ENCODE data around the gene CRTAC1.

The CRTAC1 gene

GRCh38 chr10:97940534-97940933 lies 89.9 kb downstream of the CRTAC1 start:
- TF ChIP-seq POLR2AphosphoS5 (IDR thresholded peaks at IDR 0.05; ENCODE audit: low read depth) (no peak), SPI1 (IDR thresholded peaks at IDR 0.05; ENCODE audit: borderline replicate concordance, low read depth) (no peak), CTCF (IDR thresholded peaks at IDR 0.05; ENCODE audit: insufficient read depth, low read length) (no peak), GABPA (IDR thresholded peaks at IDR 0.05; ENCODE audit: low read depth) (no peak), REST (IDR thresholded peaks at IDR 0.05; ENCODE audit: insufficient replicate concordance, low read depth) (no peak)
- Histone ChIP-seq H3K4me3 (replicated peaks; ENCODE audit: insufficient read depth, low read length) (no peak overlapping the region), H3K27me3 (ENCODE audit: insufficient read depth, poor library complexity, severe bottlenecking) (no peaks in the 10 kb centered on the region), H3K27ac (replicated peaks) (no peak overlapping the region)
- no peak for DNase-seq (ENCODE audit: low read depth in 1 of 2, low spot score in 1 of 2)

GRCh38 chr10:97939446-97939990 lies 90.9 kb downstream of the CRTAC1 start:
- Histone ChIP-seq H3K27me3 (ENCODE audit: insufficient read depth, poor library complexity, severe bottlenecking) (no peaks in the 10 kb centered on the region), H3K27ac (replicated peaks) (no peak overlapping the region), H3K4me3 (replicated peaks; ENCODE audit: insufficient read depth, low read length) (no peak overlapping the region)
- DNase-seq (ENCODE audit: low read depth in 1 of 2, low spot score in 1 of 2): no peak
- no peak for TF ChIP-seq POLR2AphosphoS5 (IDR thresholded peaks at IDR 0.05; ENCODE audit: low read depth)
- TF ChIP-seq GABPA (IDR thresholded peaks at IDR 0.05; ENCODE audit: low read depth): no peak
- TF ChIP-seq REST (IDR thresholded peaks at IDR 0.05; ENCODE audit: insufficient replicate concordance, low read depth): no peak
- TF ChIP-seq SPI1 (IDR thresholded peaks at IDR 0.05; ENCODE audit: borderline replicate concordance, low read depth): peak; percentile 28; the same call in 1 of the 2 replicates

DNA sequence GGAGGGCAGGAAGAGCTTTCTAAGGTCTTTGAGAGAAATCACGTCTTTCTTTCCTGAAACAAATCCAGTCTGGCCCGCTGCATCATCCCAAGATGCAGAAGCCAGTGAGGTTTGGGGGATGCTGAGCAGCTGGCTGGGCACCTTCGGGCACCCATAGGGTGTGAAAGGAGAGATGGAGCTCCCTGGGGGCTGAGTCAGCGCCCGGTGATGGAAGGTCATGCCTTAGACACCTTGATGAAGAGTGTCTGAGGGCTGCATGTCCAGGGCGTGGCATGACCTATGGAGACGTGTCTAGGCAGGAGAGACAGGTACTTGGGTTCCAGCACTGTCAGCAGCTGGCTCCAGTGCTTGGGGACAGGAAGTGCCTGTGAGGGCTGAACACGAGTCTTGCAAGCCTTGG lies 92.5 kb downstream of the CRTAC1 start:
- TF ChIP-seq SPI1 (IDR thresholded peaks at IDR 0.05; ENCODE audit: borderline replicate concordance, low read depth): no peak
- TF ChIP-seq POLR2AphosphoS5 (IDR thresholded peaks at IDR 0.05; ENCODE audit: low read depth): no peak
- no peak for TF ChIP-seq CTCF (IDR thresholded peaks at IDR 0.05; ENCODE audit: insufficient read depth, low read length)
- Histone ChIP-seq H3K4me3 (replicated peaks; ENCODE audit: insufficient read depth, low read length) (no peak overlapping the region), H3K27ac (replicated peaks) (no peak overlapping the region), H3K27me3 (ENCODE audit: insufficient read depth, poor library complexity, severe bottlenecking) (no peaks in the 10 kb centered on the region)
- no peak for DNase-seq (ENCODE audit: low read depth in 1 of 2, low spot score in 1 of 2)

DNA sequence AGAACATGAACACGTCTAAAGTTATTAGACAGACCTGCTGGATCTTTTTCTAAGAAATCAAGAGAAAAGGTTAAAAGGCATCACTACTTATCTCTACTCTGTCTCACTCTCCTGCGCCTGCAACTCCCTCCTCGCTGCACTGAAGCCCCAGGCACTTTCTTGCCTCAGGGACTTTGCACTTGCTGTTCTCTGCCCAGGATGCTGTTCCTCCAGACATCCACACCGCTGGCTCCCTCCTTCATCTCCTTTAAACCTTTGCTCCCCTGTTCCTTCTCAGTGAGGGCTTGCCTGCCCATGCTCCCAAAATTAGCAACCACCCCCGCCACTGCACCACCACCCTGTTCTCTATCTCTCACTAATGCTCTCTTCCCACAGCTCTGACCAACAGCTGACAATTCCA lies 93.4 kb downstream of the CRTAC1 start:
- no peak for TF ChIP-seq CTCF (IDR thresholded peaks at IDR 0.05; ENCODE audit: insufficient read depth, low read length)
- no peak for TF ChIP-seq REST (IDR thresholded peaks at IDR 0.05; ENCODE audit: insufficient replicate concordance, low read depth)
- no peak for TF ChIP-seq POLR2AphosphoS5 (IDR thresholded peaks at IDR 0.05; ENCODE audit: low read depth)
- TF ChIP-seq GABPA (IDR thresholded peaks at IDR 0.05; ENCODE audit: low read depth): no peak
- no peak for TF ChIP-seq SPI1 (IDR thresholded peaks at IDR 0.05; ENCODE audit: borderline replicate concordance, low read depth)
- no peak for DNase-seq (ENCODE audit: low read depth in 1 of 2, low spot score in 1 of 2)
- Histone ChIP-seq H3K27ac (replicated peaks) (no peak overlapping the region), H3K4me3 (replicated peaks; ENCODE audit: insufficient read depth, low read length) (no peak overlapping the region), H3K27me3 (ENCODE audit: insufficient read depth, poor library complexity, severe bottlenecking) (no peaks in the 10 kb centered on the region)

Data from HL-60 (cell line).